ENCODE measurements around the gene OAS3.
"Not testable (repeated sequence)": the region's sequence is repeated elsewhere in the genome, so short reads cannot be mapped to it uniquely, and the experiment has no call there.

OAS3 gene

GRCh38 chr12:112986291-112986800 is 48.1 kb downstream of the OAS3 start:
- DNase-seq (ENCODE audit: low read depth) = no peak

- DNase-seq (ENCODE audit: low read depth) = no peak
Measured at GRCh38 chr12:112987561-112987960, 49.3 kb downstream of the OAS3 start.

- no peak for DNase-seq (ENCODE audit: low read depth)
Measured at GRCh38 chr12:112988224-112988623, 50.0 kb downstream of the OAS3 start.

GRCh38 chr12:112988823-112989385 is 50.6 kb downstream of the OAS3 start:
- DNase-seq (ENCODE audit: low read depth) = not testable (repeated sequence)

- DNase-seq (ENCODE audit: low read depth) = no peak
Measured at GRCh38 chr12:112989806-112990205, 51.5 kb downstream of the OAS3 start.

- peak; percentile 32 for DNase-seq (ENCODE audit: low read depth)
Measured at GRCh38 chr12:112992541-112993398, 54.5 kb downstream of the OAS3 start.

- DNase-seq (ENCODE audit: low read depth) = no peak
Measured at GRCh38 chr12:112995008-112995407, 56.7 kb downstream of the OAS3 start.

- DNase-seq (ENCODE audit: low read depth) = no peak
Measured at GRCh38 chr12:112996501-112996900, 58.2 kb downstream of the OAS3 start.

GRCh38 chr12:112997506-112997905 is 59.2 kb downstream of the OAS3 start:
- no peak for DNase-seq (ENCODE audit: low read depth)

- no peak for DNase-seq (ENCODE audit: low read depth)
Measured at GRCh38 chr12:112998987-112999767, 60.9 kb downstream of the OAS3 start.

- DNase-seq (ENCODE audit: low read depth) = no peak
Measured at GRCh38 chr12:113000433-113000832, 62.2 kb downstream of the OAS3 start.

- DNase-seq (ENCODE audit: low read depth) = no peak
Measured at GRCh38 chr12:113002155-113002554, 63.9 kb downstream of the OAS3 start.

GRCh38 chr12:113002676-113003075 is 64.4 kb downstream of the OAS3 start:
- no peak for DNase-seq (ENCODE audit: low read depth)

GRCh38 chr12:113003636-113004035 is 65.4 kb downstream of the OAS3 start:
- DNase-seq (ENCODE audit: low read depth) = no peak

- DNase-seq (ENCODE audit: low read depth) = no peak
Measured at GRCh38 chr12:113005762-113006161, 67.5 kb downstream of the OAS3 start.

GRCh38 chr12:113006206-113006605 is 67.9 kb downstream of the OAS3 start:
- DNase-seq (ENCODE audit: low read depth) = no peak

GRCh38 chr12:113006641-113007040 is 68.4 kb downstream of the OAS3 start:
- DNase-seq (ENCODE audit: low read depth) = no peak

GRCh38 chr12:113007166-113007565 is 68.9 kb downstream of the OAS3 start:
- DNase-seq (ENCODE audit: low read depth) = no peak

GRCh38 chr12:113010701-113011100 is 72.4 kb downstream of the OAS3 start:
- no peak for DNase-seq (ENCODE audit: low read depth)

- no peak for DNase-seq (ENCODE audit: low read depth)
Measured at GRCh38 chr12:113014565-113014964, 76.3 kb downstream of the OAS3 start.

GRCh38 chr12:113016796-113017195 is 78.5 kb downstream of the OAS3 start:
- no peak for DNase-seq (ENCODE audit: low read depth)

- no peak for DNase-seq (ENCODE audit: low read depth)
Measured at GRCh38 chr12:113019025-113019424, 80.8 kb downstream of the OAS3 start.

GRCh38 chr12:113021500-113021899 is 83.2 kb downstream of the OAS3 start:
- no peak for DNase-seq (ENCODE audit: low read depth)

All from stimulated activated CD8-positive, alpha-beta memory T cell treated with anti-CD3 and anti-CD28 coated beads, Interleukin-7, amount 100 ng/mL, for 24 hours (primary cell).